ENCODE measurements around the gene UBD.

UBD gene

DNA sequence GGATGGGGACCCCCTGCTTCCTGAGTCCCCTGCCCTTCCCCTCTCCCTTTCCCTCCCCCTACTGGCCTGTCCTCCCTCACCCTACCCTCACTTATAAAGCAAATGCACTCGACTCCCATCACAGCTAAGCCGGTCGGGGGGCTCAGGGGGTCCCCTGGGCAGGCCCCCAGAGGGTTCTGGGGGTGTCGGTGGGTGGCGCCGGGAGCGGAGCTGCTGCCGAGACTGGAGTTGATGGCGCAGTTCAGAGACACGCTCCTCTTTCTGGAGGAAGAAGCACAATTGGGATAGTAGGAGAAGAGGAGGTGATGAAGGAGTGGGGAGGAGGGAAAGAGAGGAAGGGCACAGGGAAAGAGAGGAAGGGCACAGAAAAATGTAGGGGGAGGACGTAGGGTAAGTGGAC lies 43.9 kb upstream of the UBD start:
- TF ChIP-seq EZH2 (IDR thresholded peaks at IDR 0.05; ENCODE audit: borderline replicate concordance, low read length): no peak
- TF ChIP-seq, protein P1, sequence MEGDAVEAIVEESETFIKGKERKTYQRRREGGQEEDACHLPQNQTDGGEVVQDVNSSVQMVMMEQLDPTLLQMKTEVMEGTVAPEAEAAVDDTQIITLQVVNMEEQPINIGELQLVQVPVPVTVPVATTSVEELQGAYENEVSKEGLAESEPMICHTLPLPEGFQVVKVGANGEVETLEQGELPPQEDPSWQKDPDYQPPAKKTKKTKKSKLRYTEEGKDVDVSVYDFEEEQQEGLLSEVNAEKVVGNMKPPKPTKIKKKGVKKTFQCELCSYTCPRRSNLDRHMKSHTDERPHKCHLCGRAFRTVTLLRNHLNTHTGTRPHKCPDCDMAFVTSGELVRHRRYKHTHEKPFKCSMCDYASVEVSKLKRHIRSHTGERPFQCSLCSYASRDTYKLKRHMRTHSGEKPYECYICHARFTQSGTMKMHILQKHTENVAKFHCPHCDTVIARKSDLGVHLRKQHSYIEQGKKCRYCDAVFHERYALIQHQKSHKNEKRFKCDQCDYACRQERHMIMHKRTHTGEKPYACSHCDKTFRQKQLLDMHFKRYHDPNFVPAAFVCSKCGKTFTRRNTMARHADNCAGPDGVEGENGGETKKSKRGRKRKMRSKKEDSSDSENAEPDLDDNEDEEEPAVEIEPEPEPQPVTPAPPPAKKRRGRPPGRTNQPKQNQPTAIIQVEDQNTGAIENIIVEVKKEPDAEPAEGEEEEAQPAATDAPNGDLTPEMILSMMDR (IDR thresholded peaks at IDR 0.05; ENCODE audit: low read length): no peak
- H3K27me3 ChIP-seq (ENCODE audit: insufficient read depth, low read length): no peaks in the 10 kb centered on the region
- H3K4me2 ChIP-seq (ENCODE audit: low read length): no peak overlapping the region
- no peak overlapping the region for H2AFZ ChIP-seq (ENCODE audit: low read length)
- no peaks in the 10 kb centered on the region for H3K9me3 ChIP-seq (ENCODE audit: low read length)
- no peaks in the 10 kb centered on the region for H4K20me1 ChIP-seq (ENCODE audit: insufficient read depth, low read length)
- no peaks in the 10 kb centered on the region for H3K9me2 ChIP-seq (ENCODE audit: low read depth, low read length)
- no peaks in the 10 kb centered on the region for H3F3A ChIP-seq (ENCODE audit: insufficient read depth, low read length)
- no peak overlapping the region for H3K4me3 ChIP-seq (ENCODE audit: low read depth, low read length, poor library complexity, severe bottlenecking)
- H3K4me1 ChIP-seq (ENCODE audit: insufficient read depth, low read length, severe bottlenecking): no peaks in the 10 kb centered on the region
- no peak overlapping the region for H3K9ac ChIP-seq (ENCODE audit: low read length)
- no peaks in the 10 kb centered on the region for H3K36me3 ChIP-seq (ENCODE audit: insufficient read depth, low read length)
- no peak overlapping the region for H3K27ac ChIP-seq (ENCODE audit: low read depth, low read length, poor library complexity, severe bottlenecking)
- no peaks in the 10 kb centered on the region for H3K79me2 ChIP-seq (ENCODE audit: insufficient read depth, low read length)

- no peaks in the 10 kb centered on the region for H3K79me2 ChIP-seq (ENCODE audit: insufficient read depth, low read length)
- H4K20me1 ChIP-seq (ENCODE audit: insufficient read depth, low read length): no peaks in the 10 kb centered on the region
- TF ChIP-seq EZH2 (IDR thresholded peaks at IDR 0.05; ENCODE audit: borderline replicate concordance, low read length): no peak
- TF ChIP-seq, protein P1 (IDR thresholded peaks at IDR 0.05; ENCODE audit: low read length): peak; percentile 25; the same call in 1 of the 2 replicates
- no peak overlapping the region for H3K4me2 ChIP-seq (ENCODE audit: low read length)
- no peak overlapping the region for H2AFZ ChIP-seq (ENCODE audit: low read length)
- H3K9ac ChIP-seq (ENCODE audit: low read length): no peak overlapping the region
- no peak overlapping the region for H3K4me3 ChIP-seq (ENCODE audit: low read depth, low read length, poor library complexity, severe bottlenecking)
- H3K9me3 ChIP-seq (ENCODE audit: low read length): no peaks in the 10 kb centered on the region
- H3K36me3 ChIP-seq (ENCODE audit: insufficient read depth, low read length): no peaks in the 10 kb centered on the region
- H3K27ac ChIP-seq (ENCODE audit: low read depth, low read length, poor library complexity, severe bottlenecking): no peak overlapping the region
- no peaks in the 10 kb centered on the region for H3K9me2 ChIP-seq (ENCODE audit: low read depth, low read length)
- no peaks in the 10 kb centered on the region for H3K27me3 ChIP-seq (ENCODE audit: insufficient read depth, low read length)
- no peaks in the 10 kb centered on the region for H3K4me1 ChIP-seq (ENCODE audit: insufficient read depth, low read length, severe bottlenecking)
- H3F3A ChIP-seq (ENCODE audit: insufficient read depth, low read length): no peaks in the 10 kb centered on the region
Observed at GRCh38 chr6:29602564-29603361, 43.2 kb upstream of the UBD start.

DNA sequence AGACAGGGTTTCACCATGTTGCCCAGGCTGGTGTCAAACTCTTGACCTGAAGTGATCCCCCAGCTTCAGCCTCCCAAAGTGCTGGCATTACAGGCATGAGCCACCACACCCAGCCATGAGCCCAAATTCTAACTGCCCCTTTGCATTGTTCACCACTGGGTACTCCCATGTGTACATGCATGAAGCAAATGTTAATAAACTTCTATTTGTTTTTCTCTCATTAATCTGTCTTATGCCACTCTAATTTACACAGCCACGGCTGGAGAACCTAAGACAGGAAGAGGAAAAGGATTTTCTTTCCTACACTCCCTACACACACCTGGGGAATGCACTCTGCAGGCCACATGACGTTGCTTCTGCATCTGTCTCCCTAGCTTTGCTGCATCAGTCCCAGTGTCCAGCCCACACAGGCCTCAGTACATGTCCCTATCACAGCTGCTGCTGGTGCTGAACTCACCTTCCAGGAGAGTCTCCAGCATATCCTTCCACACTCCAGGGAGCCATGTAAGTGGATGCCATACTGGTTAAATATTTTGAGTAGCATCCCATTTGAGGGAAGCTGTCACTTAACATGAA lies 38.7 kb upstream of the UBD start:
- Histone ChIP-seq H4K20me1 (ENCODE audit: insufficient read depth, low read length) (no peaks in the 10 kb centered on the region), H3K4me1 (ENCODE audit: insufficient read depth, low read length, severe bottlenecking) (no peaks in the 10 kb centered on the region), H3K9ac (ENCODE audit: low read length) (no peak overlapping the region), H3K79me2 (ENCODE audit: insufficient read depth, low read length) (no peaks in the 10 kb centered on the region), H3K9me2 (ENCODE audit: low read depth, low read length) (no peaks in the 10 kb centered on the region), H3K27me3 (ENCODE audit: insufficient read depth, low read length) (no peaks in the 10 kb centered on the region), H3K4me2 (ENCODE audit: low read length) (no peak overlapping the region), H3K9me3 (ENCODE audit: low read length) (no peaks in the 10 kb centered on the region), H3F3A (ENCODE audit: insufficient read depth, low read length) (no peaks in the 10 kb centered on the region), H3K36me3 (ENCODE audit: insufficient read depth, low read length) (no peaks in the 10 kb centered on the region), H3K4me3 (ENCODE audit: low read depth, low read length, poor library complexity, severe bottlenecking) (no peak overlapping the region), H2AFZ (ENCODE audit: low read length) (no peak overlapping the region), H3K27ac (ENCODE audit: low read depth, low read length, poor library complexity, severe bottlenecking) (no peak overlapping the region)
- no peak for TF ChIP-seq EZH2 (IDR thresholded peaks at IDR 0.05; ENCODE audit: borderline replicate concordance, low read length)
- TF ChIP-seq, protein P1 (IDR thresholded peaks at IDR 0.05; ENCODE audit: low read length): no peak

All from OCI-LY1 (cell line).